Right atrium auricular region (tissue), 2 donors: ENCODE measurements around the gene AXIN1. TPM values are rescaled to one million over a fixed set of nuclear protein-coding genes. Genes with fewer than 3 reads are reported as not detected.

ENCODE experiments used
- DNase-seq: peaks from one replicate; pipeline ENCODE4 v3.0.0-alpha.2; 2019; ENCODE audit warnings: low spot score
- H3K27ac ChIP-seq, 2 donors: fragments of 200-600 bp; sonication (generic); 1 replicate in 1 of 2; 2 replicates in 1 of 2; pipeline ENCODE4 v1.5.1; 2016 to 2019
- H3K27me3 ChIP-seq, 2 donors: fragments of 200-600 bp; sonication (generic); one replicate each; pipeline versions ENCODE4 v1.5.1 to v1.6.0; 2017 to 2019
- H3K36me3 ChIP-seq: fragments of 200-600 bp; sonication (generic); one replicate; pipeline ENCODE4 v1.5.1; 2016
- H3K4me1 ChIP-seq, 2 donors: fragments of 200-600 bp; sonication (generic); one replicate each; pipeline versions ENCODE4 v1.5.1 to v1.6.0; 2017 to 2019
- H3K4me3 ChIP-seq, 2 donors: fragments of 200-600 bp; sonication (generic); 1 replicate in 1 of 2; 2 replicates in 1 of 2; pipeline ENCODE4 v1.5.1; 2017 to 2019; ENCODE audit warnings: mild to moderate bottlenecking in 1 of 2, moderate library complexity in 1 of 2
- H3K9me3 ChIP-seq, 2 donors: fragments of 200-600 bp; sonication (generic); one replicate each; pipeline ENCODE4 v1.5.1; 2019
- CTCF ChIP-seq, 2 donors: fragments of 200-600 bp; sonication (generic); IDR thresholded peaks; one replicate each; pipeline ENCODE4 v1.5.1; 2019; ENCODE audit warnings: antibody characterized with exemption in 2 of 2
- total RNA-seq, 2 donors: library from RNA; depleted of rRNA; stranded (reverse); fragments of >200 nt; gene quantifications; one replicate each; pipeline ENCODE4 v1.1.0, GENCODE V29; 2016

The AXIN1 gene
- total RNA-seq, 2 donors from 2014 or later, result 12.9 to 19.4 TPM

- no peak overlapping the region for H3K4me3 ChIP-seq
- H3K27me3 ChIP-seq, result no peaks in the 10 kb centered on the region
- H3K9me3 ChIP-seq, result no peaks in the 10 kb centered on the region
- no peak for TF ChIP-seq CTCF (IDR thresholded peaks at IDR 0.05)
- H3K36me3 ChIP-seq, result peaks cover 46% of the 10 kb centered on the region
- H3K4me1 ChIP-seq, result peaks cover 0 to 26% of the 10 kb centered on the region in 2 donors
- no peak for DNase-seq
- no peak overlapping the region for H3K27ac ChIP-seq
Measured at GRCh38 chr16:375927-376816, 23.6 kb upstream of the AXIN1 start.

GRCh38 chr16:375212-375611 lies 22.7 kb upstream of the AXIN1 start:
- no peak for DNase-seq
- Histone ChIP-seq H3K27ac (no peak overlapping the region), H3K4me3 (no peak overlapping the region), H3K4me1 (peaks cover 0 to 23% of the 10 kb centered on the region in 2 donors), H3K9me3 (no peaks in the 10 kb centered on the region), H3K27me3 (no peaks in the 10 kb centered on the region), H3K36me3 (peaks cover 46% of the 10 kb centered on the region)
- no peak for TF ChIP-seq CTCF (IDR thresholded peaks at IDR 0.05)

- Histone ChIP-seq H3K27ac (no peak overlapping the region), H3K36me3 (peaks cover 46% of the 10 kb centered on the region), H3K9me3 (no peaks in the 10 kb centered on the region), H3K4me3 (no peak overlapping the region), H3K4me1 (peaks cover 0 to 23% of the 10 kb centered on the region in 2 donors), H3K27me3 (no peaks in the 10 kb centered on the region)
- no peak for TF ChIP-seq CTCF (IDR thresholded peaks at IDR 0.05)
- no peak for DNase-seq
Measured at GRCh38 chr16:374616-374926, 22.0 kb upstream of the AXIN1 start.

GRCh38 chr16:373848-374615 lies 21.5 kb upstream of the AXIN1 start:
- TF ChIP-seq CTCF (IDR thresholded peaks at IDR 0.05), result no peak
- H3K27ac ChIP-seq, result no peak overlapping the region
- H3K9me3 ChIP-seq, result no peaks in the 10 kb centered on the region
- no peak for DNase-seq
- no peaks in the 10 kb centered on the region for H3K27me3 ChIP-seq
- H3K4me1 ChIP-seq, result peaks cover 0 to 23% of the 10 kb centered on the region in 2 donors
- no peak overlapping the region for H3K4me3 ChIP-seq
- peaks cover 48% of the 10 kb centered on the region for H3K36me3 ChIP-seq

- Histone ChIP-seq H3K4me3 (no peak overlapping the region), H3K36me3 (peaks cover 57% of the 10 kb centered on the region), H3K27ac (no peak overlapping the region), H3K9me3 (no peaks in the 10 kb centered on the region), H3K4me1 (peaks cover 0 to 19% of the 10 kb centered on the region in 2 donors), H3K27me3 (no peaks in the 10 kb centered on the region)
- TF ChIP-seq CTCF (IDR thresholded peaks at IDR 0.05), result no peak
- no peak for DNase-seq
Measured at GRCh38 chr16:373020-373598, 20.6 kb upstream of the AXIN1 start.
